IMR-90 (cell line): ENCODE results near the gene CACNA2D3. TPM values are rescaled to one million over a fixed set of nuclear protein-coding genes. Genes with fewer than 3 reads are reported as not detected.

Experiments
- ATAC-seq: fragments of 200-7000 bp; cut with Tn5 transposase; 2 replicates; pipeline ENCODE4 v1.9.1; 2020; ENCODE audit warnings: low read depth, mild to moderate bottlenecking, moderate library complexity
- BruUV-seq: library from RNA; stranded (reverse); fragments of 400-500 nt; replicated peaks from 2 replicates; lab custom pipeline; 2021; lab: Mats Ljungman, UMichigan
- CTCF ChIA-PET: fragments of 300-600 bp; formaldehyde crosslinking; extraction: SDS; loops from one replicate; lab custom pipeline; 2021; ENCODE audit warnings: antibody characterized with exemption; lab: Yijun Ruan, JAX
- POLR2A ChIA-PET: fragments of 300-600 bp; sonication (Branson Sonifier 250); formaldehyde crosslinking; loops from one replicate; lab custom pipeline; 2022; ENCODE audit warnings: antibody characterized with exemption; ENCODE audit not compliant: unreplicated experiment; lab: Charles Lee
- DNase-seq: peaks from one replicate; pipeline ENCODE4 v3.0.0; 2013
- H2AFZ ChIP-seq: replicated peaks from 2 replicates; pipeline ENCODE3; 2013; ENCODE audit warnings: low read length, mild to moderate bottlenecking; ENCODE audit not compliant: poor library complexity
- H2AK5ac ChIP-seq: 2 replicates; pipeline ENCODE4 v1.6.1; 2013; ENCODE audit warnings: low read depth, low read length, inconsistent platforms
- H2AK9ac ChIP-seq: replicated peaks from 2 replicates; pipeline ENCODE3; 2013; ENCODE audit warnings: mild to moderate bottlenecking, low read depth, low read length, moderate library complexity; ENCODE audit not compliant: poor library complexity
- H2BK120ac ChIP-seq: 2 replicates; pipeline ENCODE4 v1.6.1; 2013; ENCODE audit warnings: low read depth, low read length, inconsistent platforms
- H2BK15ac ChIP-seq: 3 replicates; pipeline ENCODE4 v1.6.1; 2013; ENCODE audit warnings: low read depth, low read length, inconsistent platforms
- H2BK20ac ChIP-seq: 2 replicates; pipeline ENCODE4 v1.6.1; 2013; ENCODE audit warnings: low read depth, mild to moderate bottlenecking, inconsistent platforms, low read length, moderate library complexity
- H2BK5ac ChIP-seq: 2 replicates; pipeline ENCODE4 v1.6.1; 2013; ENCODE audit warnings: mild to moderate bottlenecking, low read depth, low read length, inconsistent platforms; ENCODE audit not compliant: poor library complexity, severe bottlenecking
- H3K14ac ChIP-seq: replicated peaks from 2 replicates; pipeline ENCODE4 v1.6.1; 2013; ENCODE audit warnings: low read depth, low read length, inconsistent platforms
- H3K18ac ChIP-seq: 2 replicates; pipeline ENCODE4 v1.6.1; 2013; ENCODE audit warnings: low read depth, low read length, control low read depth
- H3K23ac ChIP-seq: 2 replicates; pipeline ENCODE4 v1.6.1; 2013; ENCODE audit warnings: low read depth, low read length, inconsistent platforms
- H3K27ac ChIP-seq: 2 replicates; pipeline ENCODE4 v1.5.1; 2013; ENCODE audit warnings: mild to moderate bottlenecking, control low read depth, low read length; ENCODE audit not compliant: insufficient read depth
- H3K27me3 ChIP-seq: 2 replicates; pipeline ENCODE4 v1.6.1; 2013; ENCODE audit warnings: low read length; ENCODE audit not compliant: control insufficient read depth, insufficient read depth
- H3K36me3 ChIP-seq: 2 replicates; pipeline ENCODE4 v1.6.1; 2013; ENCODE audit warnings: low read length, mixed read lengths; ENCODE audit not compliant: control insufficient read depth, insufficient read depth
- H3K4ac ChIP-seq: 2 replicates; pipeline ENCODE4 v1.6.1; 2013; ENCODE audit warnings: low read depth, low read length, inconsistent platforms
- H3K4me1 ChIP-seq: 2 replicates; pipeline ENCODE4 v1.6.1; 2013; ENCODE audit warnings: low read length, mixed read lengths; ENCODE audit not compliant: control insufficient read depth, insufficient read depth
- H3K4me2 ChIP-seq: 2 replicates; pipeline ENCODE4 v1.6.1; 2013; ENCODE audit warnings: low read depth, mild to moderate bottlenecking, control low read depth, low read length, moderate library complexity
- H3K4me3 ChIP-seq: 2 replicates; pipeline ENCODE4 v1.5.1; 2013; ENCODE audit warnings: low read depth, mild to moderate bottlenecking, control low read depth, low read length, moderate library complexity; ENCODE audit not compliant: insufficient read depth
- H3K56ac ChIP-seq: 2 replicates; pipeline ENCODE4 v1.6.1; 2013; ENCODE audit warnings: low read length, inconsistent platforms; ENCODE audit not compliant: insufficient read depth; ENCODE audit errors: extremely low read depth
- H3K79me1 ChIP-seq, 2 experiments: 2 replicates each; pipeline ENCODE4 v1.6.1; 2013; ENCODE audit warnings: low read length in 2 of 2, inconsistent platforms in 1 of 2, low read depth in 1 of 2
- H3K9ac ChIP-seq: 2 replicates; pipeline ENCODE4 v1.6.1; 2013; ENCODE audit warnings: low read depth, low read length, control low read depth
- H3K9me1 ChIP-seq: 2 replicates; pipeline ENCODE4 v1.6.1; 2013; ENCODE audit warnings: low read length, inconsistent platforms; ENCODE audit not compliant: insufficient read depth
- H3K9me3 ChIP-seq: 2 replicates; pipeline ENCODE4 v1.6.1; 2013; ENCODE audit warnings: low read length; ENCODE audit not compliant: control insufficient read depth, insufficient read depth
- H4K20me1 ChIP-seq: 2 replicates; pipeline ENCODE4 v1.6.1; 2013; ENCODE audit warnings: low read length, inconsistent platforms; ENCODE audit not compliant: insufficient read depth
- H4K5ac ChIP-seq: 2 replicates; pipeline ENCODE4 v1.6.1; 2013; ENCODE audit warnings: mild to moderate bottlenecking, low read depth, low read length, control low read depth
- H4K8ac ChIP-seq, 2 experiments: 2 replicates each; pipeline ENCODE4 v1.6.1; 2013; ENCODE audit warnings: low read depth in 2 of 2, low read length in 2 of 2, control low read depth in 1 of 2, inconsistent platforms in 1 of 2
- H4K91ac ChIP-seq: 2 replicates; pipeline ENCODE4 v1.6.1; 2013; ENCODE audit warnings: low read depth, low read length, inconsistent platforms; ENCODE audit not compliant: insufficient read depth
- BHLHE40 ChIP-seq: fragments of 150-350 bp; IDR thresholded peaks from 2 replicates; pipeline ENCODE4 v1.6.1; 2016; ENCODE audit warnings: mild to moderate bottlenecking, low read depth, low read length
- CEBPB ChIP-seq: IDR thresholded peaks from 2 replicates; pipeline ENCODE4 v1.6.1; 2012; ENCODE audit warnings: low read depth, low read length, improper control_type of control experiment
- CHD1 ChIP-seq: IDR thresholded peaks from 2 replicates; pipeline ENCODE4 v1.6.1; 2012; ENCODE audit warnings: low read depth, low read length, improper control_type of control experiment
- CTCF ChIP-seq: conservative IDR thresholded peaks from 2 replicates; pipeline ENCODE4 v1.5.1; 2012; ENCODE audit warnings: mild to moderate bottlenecking, low read depth, low read length, improper control_type of control experiment
- ELK1 ChIP-seq: fragments of 150-350 bp; IDR thresholded peaks from 2 replicates; pipeline ENCODE4 v1.6.1; 2016; ENCODE audit warnings: low read depth, mild to moderate bottlenecking, low read length, moderate library complexity, borderline replicate concordance
- FOS ChIP-seq: fragments of 150-350 bp; IDR thresholded peaks from 2 replicates; pipeline ENCODE4 v1.6.1; 2016; ENCODE audit warnings: low read depth, low read length
- MAFK ChIP-seq: IDR thresholded peaks from 2 replicates; pipeline ENCODE4 v1.6.1; 2012; ENCODE audit warnings: low read depth, low read length, improper control_type of control experiment
- MAZ ChIP-seq: IDR thresholded peaks from 2 replicates; pipeline ENCODE4 v1.6.1; 2012; ENCODE audit warnings: low read depth, mild to moderate bottlenecking, low read length, improper control_type of control experiment, moderate library complexity, borderline replicate concordance
- MXI1 ChIP-seq: IDR thresholded peaks from 2 replicates; pipeline ENCODE4 v1.6.1; 2012; ENCODE audit warnings: low read depth, mild to moderate bottlenecking, low read length, moderate library complexity, borderline replicate concordance
- NFE2L2 ChIP-seq: fragments of 150-350 bp; IDR thresholded peaks from 2 replicates; pipeline ENCODE4 v1.6.1; 2016; ENCODE audit warnings: low read depth, mild to moderate bottlenecking, low read length
- POLR2A ChIP-seq: IDR thresholded peaks from 2 replicates; pipeline ENCODE4 v1.6.1; 2012; ENCODE audit warnings: mild to moderate bottlenecking, low read depth, low read length
- RAD21 ChIP-seq: IDR thresholded peaks from 2 replicates; pipeline ENCODE4 v1.6.1; 2012; ENCODE audit warnings: low read length, improper control_type of control experiment
- RCOR1 ChIP-seq: IDR thresholded peaks from 2 replicates; pipeline ENCODE4 v1.6.1; 2012; ENCODE audit warnings: mild to moderate bottlenecking, low read length, improper control_type of control experiment; ENCODE audit not compliant: insufficient replicate concordance
- RFX5 ChIP-seq: IDR thresholded peaks from 2 replicates; pipeline ENCODE4 v1.8.0; 2012; ENCODE audit warnings: low read depth, mild to moderate bottlenecking, low read length, moderate library complexity
- SMC3 ChIP-seq: fragments of 150-350 bp; IDR thresholded peaks from 2 replicates; pipeline ENCODE4 v1.6.1; 2016; ENCODE audit warnings: low read depth, mild to moderate bottlenecking, antibody characterized with exemption, low read length, moderate library complexity
- USF2 ChIP-seq: fragments of 150-350 bp; IDR thresholded peaks from 2 replicates; pipeline ENCODE4 v1.6.1; 2017; ENCODE audit warnings: mild to moderate bottlenecking, antibody characterized with exemption, low read length, low read depth
- WGBS, 2 experiments: methylation state at CpG; one replicate each; pipeline versions ENCODE4 v1.1.5 to v1.1.7; 2013; ENCODE audit warnings: missing lambda C conversion rate in 2 of 2; ENCODE audit not compliant: insufficient read length in 1 of 2; ENCODE audit errors: extremely low coverage in 2 of 2; 5-methylcytosine and 5-hydroxymethylcytosine counted together
- dilution Hi-C: fragments of 300-500 bp; cut with HindIII; formaldehyde crosslinking; loops from one replicate; pipeline ENCODE4 v1.14.3; 2018; ENCODE audit warnings: low sequenced_read_pairs; ENCODE audit not compliant: unreplicated experiment
- in situ Hi-C: fragments of 300-500 bp; cut with MboI; formaldehyde crosslinking; loops from 3 replicates; pipeline ENCODE4 v1.14.3; 2019; ENCODE audit warnings: low sequenced_read_pairs, inconsistent platforms, mixed read lengths
- intact Hi-C: fragments of 100-400 bp; cut with micrococcal nuclease; formaldehyde crosslinking; loops from 2 replicates; pipeline ENCODE4 v1.10.0; 2022
- polyA plus RNA-seq, 3 experiments: library from polyadenylated mRNA; depleted of rRNA; stranded (reverse); fragments of >200 nt; gene quantifications; 2 replicates each; pipeline ENCODE4 v1.2.3, GENCODE V29; 2012; ENCODE audit warnings: low replicate concordance in 1 of 3
- total RNA-seq: library from RNA; depleted of rRNA; stranded (reverse); fragments of >200 nt; gene quantifications from 2 replicates; pipeline ENCODE4 v1.2.3, GENCODE V29; 2012

The CACNA2D3 gene
- total and polyA plus RNA-seq, 2 of the 4 experiments (the other 2 are of a cell fraction) = 0.36 to 0.41 TPM

- no peak overlapping the region for H2BK120ac ChIP-seq
- H3K9me1 ChIP-seq = no peaks in the 10 kb centered on the region
- H3K79me1 ChIP-seq = no peaks in the 10 kb centered on the region
- H3K23ac ChIP-seq = no peak overlapping the region
- DNase-seq (no peak), ATAC-seq (no peak)
- dilution Hi-C loops = no loop called here
- no peak overlapping the region for H4K8ac ChIP-seq
- H2BK5ac ChIP-seq = no peak overlapping the region
- H3K9me3 ChIP-seq = peaks cover 9% of the 10 kb centered on the region; the same call in 1 of the 2 replicates
- no peak overlapping the region for H4K91ac ChIP-seq
- H3K27me3 ChIP-seq = no peaks in the 10 kb centered on the region
- no peaks in the 10 kb centered on the region for H4K20me1 ChIP-seq
- no peak for TF ChIP-seq SMC3
- no peak for TF ChIP-seq ELK1
- no peak for TF ChIP-seq MAFK
- no peak for TF ChIP-seq FOS
- TF ChIP-seq RCOR1 = no peak
- TF ChIP-seq NFE2L2 = no peak
- no peak for TF ChIP-seq CHD1
- TF ChIP-seq USF2 = no peak
- TF ChIP-seq BHLHE40 = no peak
- TF ChIP-seq POLR2A = no peak
- TF ChIP-seq RAD21 = no peak
- no peak for TF ChIP-seq CTCF
- TF ChIP-seq MAZ = no peak
- no peak for TF ChIP-seq CEBPB
- no peak for TF ChIP-seq MXI1
- TF ChIP-seq RFX5 = no peak
- no peak overlapping the region for H4K5ac ChIP-seq
- H2AK9ac ChIP-seq = no peak overlapping the region
- no TSS peak for BruUV-seq
- no peak overlapping the region for H3K27ac ChIP-seq
- H3K14ac ChIP-seq = no peak overlapping the region
- H2BK20ac ChIP-seq = no peak overlapping the region
- no peak overlapping the region for H3K4ac ChIP-seq
- ChIA-PET CTCF (no interaction called here), POLR2A (no interaction called here)
- no peak overlapping the region for H3K4me3 ChIP-seq
- no peak overlapping the region for H3K56ac ChIP-seq
- H2BK15ac ChIP-seq = no peak overlapping the region
- H2AK5ac ChIP-seq = no peak overlapping the region
- no peak overlapping the region for H3K18ac ChIP-seq
- H3K9ac ChIP-seq = no peak overlapping the region
- H3K4me2 ChIP-seq = no peak overlapping the region
- in situ Hi-C loops = no loop called here
- no peaks in the 10 kb centered on the region for H3K4me1 ChIP-seq
- WGBS, 2 experiments = 69% methylated on average over 2 of the region's 8 CpGs; no CpG with 5 or more reads in 1 of the 2 experiments
- intact Hi-C loops = no loop called here
- H2AFZ ChIP-seq = no peak overlapping the region
- no peaks in the 10 kb centered on the region for H3K36me3 ChIP-seq
Observed at GRCh38 chr3:54225841-54226528, 103.6 kb downstream of the CACNA2D3 start.
